ENCODE data around the gene TCAIM. TPM values are rescaled to one million over a fixed set of nuclear protein-coding genes. Genes with fewer than 3 reads are reported as not detected.

Gene TCAIM
- total RNA-seq, 1 experiment from 2014 or later: 23.8 TPM

GRCh38 chr3:44398853-44399252, 60.3 kb downstream of the TCAIM start:
- Histone ChIP-seq H4K91ac (ENCODE audit: insufficient read length, low read depth, low read length) (no peak overlapping the region), H2BK120ac (ENCODE audit: low read depth, low read length, poor library complexity, severe bottlenecking) (no peak overlapping the region), H4K8ac (replicated peaks; ENCODE audit: insufficient read length, low read depth, low read length) (no peak overlapping the region), H3K4ac (ENCODE audit: low read depth, low read length) (no peak overlapping the region), H3K9me3 (ENCODE audit: control insufficient read depth, low read depth, low read length) (no peaks in the 10 kb centered on the region), H3K23me2 (ENCODE audit: insufficient read length, low read depth, low read length, poor library complexity, severe bottlenecking) (no peaks in the 10 kb centered on the region), H3K79me1 (ENCODE audit: insufficient read depth, low read depth, low read length, poor library complexity, severe bottlenecking) (no peaks in the 10 kb centered on the region), H3K4me1 (ENCODE audit: insufficient read depth, low read length) (no peaks in the 10 kb centered on the region), H4K20me1 (ENCODE audit: control insufficient read depth, insufficient read depth, insufficient read length) (no peaks in the 10 kb centered on the region), H3K9ac (ENCODE audit: extremely low read depth, insufficient read length, low read length) (no peak overlapping the region), H2AK5ac (ENCODE audit: insufficient read length, low read length) (no peak overlapping the region), H3K79me2 (ENCODE audit: insufficient read depth, low read length) (no peaks in the 10 kb centered on the region), H3K27me3 (ENCODE audit: insufficient read depth, low read length) (no peaks in the 10 kb centered on the region), H2BK12ac (ENCODE audit: insufficient read length, low read depth, low read length) (no peak overlapping the region), H2BK20ac (ENCODE audit: low read depth, low read length, poor library complexity, severe bottlenecking) (no peak overlapping the region), H3K14ac (ENCODE audit: insufficient read depth, low read length) (no peak overlapping the region), H3K4me2 (ENCODE audit: insufficient read depth, insufficient read length, low read length) (no peak overlapping the region), H3K56ac (ENCODE audit: insufficient read length, low read depth, low read length) (no peak overlapping the region), H3K23ac (ENCODE audit: insufficient read length, low read depth, low read length) (no peak overlapping the region), H2BK15ac (ENCODE audit: low read depth, low read length) (no peak overlapping the region), H2AFZ (ENCODE audit: low read length) (no peak overlapping the region), H3T11ph (ENCODE audit: low read length) (no peak overlapping the region), H2BK5ac (ENCODE audit: insufficient read length, low read length) (no peak overlapping the region), H4K5ac (ENCODE audit: insufficient read length, low read depth, low read length) (no peak overlapping the region), H3K27ac (ENCODE audit: insufficient read length, low read depth, low read length) (no peak overlapping the region), H3K18ac (ENCODE audit: insufficient read length, low read depth, low read length) (no peak overlapping the region)
- Mint-ChIP-seq H3K4me1 (no peaks in the 10 kb centered on the region), H3K9me3 (no peaks in the 10 kb centered on the region), H3K4me3 (no peak overlapping the region), H3K36me3 (ENCODE audit: insufficient read depth in 1 of 3, low read depth in 3 of 3) (peaks cover 0 to 4% (median 3%) of the 10 kb centered on the region in 3 experiments; a peak in 2 of 7 replicates), H3K27me3 (ENCODE audit: low read depth) (no peaks in the 10 kb centered on the region), H3K27ac (no peak overlapping the region)
- DNase-seq: no peak
- no peak for TF ChIP-seq CTCF (conservative IDR thresholded peaks at IDR 0.05)
- no CpG with 5 or more reads among the region's 4 CpGs for WGBS (ENCODE audit: extremely low coverage, insufficient read length, low lambda C conversion rate)

Measured in H9 (cell line).